Inferior parietal cortex (tissue), 1 donor: ENCODE data around the gene NQO2.
"Not testable (repeated sequence)": the region's sequence is repeated elsewhere in the genome, so short reads cannot be mapped to it uniquely, and the experiment has no call there.

ENCODE experiments used
- DNase-seq: peaks from one replicate; pipeline ENCODE4 v3.0.0-alpha.2; 2016; ENCODE audit errors: extremely low spot score

The NQO2 gene

GRCh38 chr6:2989332-2990247, 10.1 kb upstream of the NQO2 start:
- DNase-seq: peak; percentile 99

GRCh38 chr6:2990248-2990931, 9.3 kb upstream of the NQO2 start:
- peak; percentile 76 for DNase-seq

GRCh38 chr6:2990932-2991506, 8.7 kb upstream of the NQO2 start:
- no peak for DNase-seq

- no peak for DNase-seq
Observed at GRCh38 chr6:2992330-2992979, 7.2 kb upstream of the NQO2 start.

- no peak for DNase-seq
Observed at GRCh38 chr6:2993755-2994317, 5.9 kb upstream of the NQO2 start.

- peak; percentile 39 for DNase-seq
Observed at GRCh38 chr6:2998249-2998997, 1.3 kb upstream of the NQO2 start.

- no peak for DNase-seq
Observed at GRCh38 chr6:2998998-2999617, 586 bp upstream of the NQO2 start.

GRCh38 chr6:3001146-3001772, 1.6 kb downstream of the NQO2 start:
- no peak for DNase-seq

GRCh38 chr6:3001773-3002293, 2.1 kb downstream of the NQO2 start:
- DNase-seq: peak; percentile 59

- DNase-seq: not testable (repeated sequence)
Observed at GRCh38 chr6:3003226-3003625, 3.5 kb downstream of the NQO2 start.

- DNase-seq: no peak
Observed at GRCh38 chr6:3005077-3005476, 5.4 kb downstream of the NQO2 start.

- DNase-seq: no peak
Observed at GRCh38 chr6:3005874-3006273, 6.2 kb downstream of the NQO2 start.

GRCh38 chr6:3006476-3006875, 6.8 kb downstream of the NQO2 start:
- DNase-seq: no peak

GRCh38 chr6:3007571-3007970, 7.9 kb downstream of the NQO2 start:
- DNase-seq: no peak

GRCh38 chr6:3008712-3009265, 9.1 kb downstream of the NQO2 start:
- not testable (repeated sequence) for DNase-seq

GRCh38 chr6:3009930-3010329, 10.2 kb downstream of the NQO2 start:
- no peak for DNase-seq

GRCh38 chr6:3011158-3011557, 11.5 kb downstream of the NQO2 start:
- DNase-seq: no peak

- no peak for DNase-seq
Observed at GRCh38 chr6:3011592-3011991, 11.9 kb downstream of the NQO2 start.

- DNase-seq: no peak
Observed at GRCh38 chr6:3013486-3013885, 13.8 kb downstream of the NQO2 start.
